Endothelial cell of umbilical vein (primary cell): ENCODE measurements around the gene KRT6C. TPM values are rescaled to one million over a fixed set of nuclear protein-coding genes. Genes with fewer than 3 reads are reported as not detected.
"Not testable (repeated sequence)": the region's sequence is repeated elsewhere in the genome, so short reads cannot be mapped to it uniquely, and the experiment has no call there.

Experiments
- BruUV-seq: library from RNA; stranded (reverse); fragments of 400-500 nt; replicated peaks from 2 replicates; lab custom pipeline; 2021; lab: Mats Ljungman, UMichigan
- CTCF ChIA-PET: fragments of 300-600, 350-600 bp; sonication (Branson Sonifier 250); formaldehyde crosslinking; loops from one replicate; lab custom pipeline; 2021; ENCODE audit warnings: antibody characterized with exemption, inconsistent platforms; lab: Charles Lee
- POLR2A ChIA-PET: fragments of 300-600, 350-600 bp; sonication (Branson Sonifier 250); formaldehyde crosslinking; loops from one replicate; lab custom pipeline; 2021; ENCODE audit warnings: antibody characterized with exemption, inconsistent platforms; lab: Charles Lee
- DNase-seq: peaks from one replicate; pipeline ENCODE4 v3.0.0-alpha.2; 2011; ENCODE audit warnings: low read depth, low spot score
- FAIRE-seq: peaks from 2 replicates; lab custom pipeline; 2011; peaks lifted over from hg19 to GRCh38; lab: Jason Lieb, UNC
- H2AFZ ChIP-seq: 2 replicates; pipeline ENCODE4 v1.6.0; 2012; ENCODE audit warnings: low read depth, low read length, control low read depth, inconsistent platforms
- H3K27ac ChIP-seq: 2 replicates; pipeline ENCODE4 v1.5.1; 2011; ENCODE audit warnings: low read depth, mild to moderate bottlenecking, control low read depth, low read length, moderate library complexity; ENCODE audit not compliant: insufficient read depth
- H3K27me3 ChIP-seq, 2 experiments: 2 replicates each; pipeline versions ENCODE4 v1.6.0 to v1.6.1; 2011; ENCODE audit warnings: low read length in 2 of 2, mixed read lengths in 1 of 2; ENCODE audit not compliant: control insufficient read depth in 2 of 2, insufficient read depth in 2 of 2
- H3K36me3 ChIP-seq, 2 experiments: 2 replicates in 1 of 2; 3 replicates in 1 of 2; pipeline ENCODE4 v1.5.1; 2011; ENCODE audit warnings: low read length in 2 of 2, mild to moderate bottlenecking in 1 of 2, moderate library complexity in 1 of 2; ENCODE audit not compliant: control insufficient read depth in 2 of 2, insufficient read depth in 2 of 2; ENCODE audit errors: extremely low read depth in 1 of 2
- H3K4me1 ChIP-seq: 3 replicates; pipeline ENCODE4 v1.5.1; 2011; ENCODE audit warnings: mild to moderate bottlenecking, low read length; ENCODE audit not compliant: control insufficient read depth, insufficient read depth; ENCODE audit errors: extremely low read depth
- H3K4me2 ChIP-seq: 2 replicates; pipeline ENCODE4 v1.6.1; 2011; ENCODE audit warnings: low read length, control low read depth, mixed read lengths; ENCODE audit not compliant: insufficient read depth
- H3K4me3 ChIP-seq, 3 experiments: fragments of 200-600 bp in 1 of 3; sonication (generic), shearing (Covaris generic) in 1 of 3; replicated peaks in 1 of 3; 2 replicates each; pipeline ENCODE4 v1.5.1; 2011 to 2016; ENCODE audit warnings: control low read depth in 3 of 3, low read length in 3 of 3, mild to moderate bottlenecking in 2 of 3, inconsistent platforms in 1 of 3, low read depth in 1 of 3, moderate library complexity in 1 of 3; ENCODE audit not compliant: insufficient read depth in 1 of 3
- H3K79me2 ChIP-seq: 2 replicates; pipeline ENCODE4 v1.6.0; 2012; ENCODE audit warnings: low read length, inconsistent platforms; ENCODE audit not compliant: control insufficient read depth, insufficient read depth
- H3K9ac ChIP-seq: replicated peaks from 2 replicates; pipeline ENCODE3; 2011; ENCODE audit warnings: low read length, control low read depth; ENCODE audit not compliant: insufficient read depth; ENCODE audit errors: extremely low read depth
- H3K9me1 ChIP-seq: replicated peaks from 3 replicates; pipeline ENCODE4 v1.6.0; 2011; ENCODE audit warnings: mild to moderate bottlenecking, low read length; ENCODE audit not compliant: control insufficient read depth, insufficient read depth; ENCODE audit errors: extremely low read depth
- H3K9me3 ChIP-seq: replicated peaks from 2 replicates; pipeline ENCODE4 v1.5.1; 2012; ENCODE audit warnings: low read length, inconsistent platforms; ENCODE audit not compliant: control insufficient read depth, insufficient read depth
- H4K20me1 ChIP-seq: replicated peaks from 2 replicates; pipeline ENCODE3; 2011; ENCODE audit warnings: mild to moderate bottlenecking, low read length; ENCODE audit not compliant: control insufficient read depth, insufficient read depth; ENCODE audit errors: extremely low read depth
- CTCF ChIP-seq, 2 donors: IDR thresholded peaks; 1 replicate in 1 of 2; 2 replicates in 1 of 2; pipeline ENCODE4 v1.5.1; 2011; ENCODE audit warnings: low read length in 2 of 2, mild to moderate bottlenecking in 2 of 2, moderate library complexity in 2 of 2, control low read depth in 1 of 2, inconsistent platforms in 1 of 2, low read depth in 1 of 2; ENCODE audit not compliant: insufficient read depth in 1 of 2; ENCODE audit errors: extremely low read depth in 1 of 2
- EZH2 ChIP-seq: IDR thresholded peaks from 2 replicates; pipeline ENCODE4 v1.6.1; 2012; ENCODE audit warnings: borderline replicate concordance, low read depth, mild to moderate bottlenecking, moderate library complexity, low read length, inconsistent platforms; ENCODE audit not compliant: severe bottlenecking
- FOS ChIP-seq: IDR thresholded peaks from 2 replicates; pipeline ENCODE4 v1.6.1; 2011; ENCODE audit warnings: mild to moderate bottlenecking, low read length, moderate library complexity, borderline replicate concordance; ENCODE audit not compliant: insufficient read depth
- GATA2 ChIP-seq: IDR thresholded peaks from 2 replicates; pipeline ENCODE4 v1.7.0; 2011; ENCODE audit warnings: low read depth, mild to moderate bottlenecking, moderate library complexity, mixed read lengths, low read length; ENCODE audit not compliant: insufficient read length, insufficient read depth
- JUN ChIP-seq: IDR thresholded peaks from 2 replicates; pipeline ENCODE4 v1.6.1; 2011; ENCODE audit warnings: borderline replicate concordance, low read depth; ENCODE audit not compliant: insufficient read length, insufficient read depth
- MAX ChIP-seq: IDR thresholded peaks from 2 replicates; pipeline ENCODE4 v1.6.1; 2011; ENCODE audit not compliant: insufficient read depth, insufficient read length
- MYC ChIP-seq: IDR thresholded peaks from one replicate; pipeline ENCODE4 v1.6.1; 2011; ENCODE audit warnings: mild to moderate bottlenecking, low read depth, low read length
- POLR2A ChIP-seq: IDR thresholded peaks from 2 replicates; pipeline ENCODE4 v1.6.1; 2012; ENCODE audit warnings: low read depth, mild to moderate bottlenecking, control low read depth, low read length
- POLR2AphosphoS5 ChIP-seq: IDR thresholded peaks from 2 replicates; pipeline ENCODE4 v1.6.1; 2012; ENCODE audit warnings: low read depth, mild to moderate bottlenecking, control low read depth, low read length, moderate library complexity; ENCODE audit not compliant: insufficient read depth
- dilution Hi-C: fragments of 300-500 bp; cut with MboI; formaldehyde crosslinking; loops from one replicate; pipeline ENCODE4 v1.15.0; 2019; ENCODE audit warnings: low sequenced_read_pairs; ENCODE audit not compliant: extremely low pct_ligation_motif_present
- intact Hi-C: fragments of 100-400 bp; cut with micrococcal nuclease; formaldehyde crosslinking; loops from one replicate; pipeline ENCODE4 v1.10.0; 2022
- polyA plus RNA-seq, 4 experiments: library from polyadenylated mRNA; depleted of rRNA in 3 of 4; stranded (reverse) in 3 of 4; unstranded in 1 of 4; fragments of >200 nt; gene quantifications; 2 replicates each; pipeline versions ENCODE4 v1.2.1 to v1.2.3, GENCODE V29; 2011 to 2012; ENCODE audit warnings: missing spikeins in 1 of 4
- total RNA-seq: library from RNA; stranded (reverse); gene quantifications from 2 replicates; pipeline ENCODE4 v1.2.3, GENCODE V29; 2021

Gene KRT6C
- total and polyA plus RNA-seq, 2 donors (not counting 3 experiments of a cell fraction or from before 2014, with no cell fraction given): not detected

- TF ChIP-seq MYC (no peak), POLR2A (no peak), FOS (no peak), JUN (no peak), GATA2 (no peak), MAX (no peak), EZH2 (no peak), CTCF (IDR thresholded peaks at IDR 0.05; ENCODE audit: extremely low read depth in 1 of 2, insufficient read depth in 1 of 2, low read depth in 1 of 2, low read length in 2 of 2) (no peak), POLR2AphosphoS5 (no peak)
- DNase-seq: no peak
- Histone ChIP-seq H3K27me3 (peaks cover 0 to 5% of the 10 kb centered on the region in 2 experiments), H3K27ac (no peak overlapping the region), H4K20me1 (no peaks in the 10 kb centered on the region), H3K79me2 (no peaks in the 10 kb centered on the region), H3K9me1 (no peaks in the 10 kb centered on the region), H3K4me3 (no peak overlapping the region), H2AFZ (no peak overlapping the region), H3K9me3 (no peaks in the 10 kb centered on the region), H3K4me1 (no peaks in the 10 kb centered on the region), H3K4me2 (no peak overlapping the region), H3K9ac (no peak overlapping the region), H3K36me3 (no peaks in the 10 kb centered on the region)
- dilution Hi-C loops: no loop called here
- ChIA-PET CTCF (no interaction called here), POLR2A (no interaction called here)
- BruUV-seq: no TSS peak
- intact Hi-C loops: no loop called here
- no peak for FAIRE-seq
Measured at GRCh38 chr12:52488736-52489135, 15.1 kb upstream of the KRT6C start.

- CTCF ChIA-PET, DNase-seq, H3K9me3 ChIP-seq, BruUV-seq, H3K9me1 ChIP-seq, POLR2A ChIA-PET, H2AFZ ChIP-seq, H3K36me3 ChIP-seq, intact Hi-C loops, H3K9ac ChIP-seq, H3K4me3 ChIP-seq, FAIRE-seq, H3K4me1 ChIP-seq, H3K4me2 ChIP-seq, H3K79me2 ChIP-seq, H3K27ac ChIP-seq, H3K27me3 ChIP-seq, H4K20me1 ChIP-seq, dilution Hi-C loops: not testable (repeated sequence)
Measured at GRCh38 chr12:52487744-52488443, 14.3 kb upstream of the KRT6C start.
